Cardiac muscle cell (in vitro differentiated cells and primary cell): ENCODE measurements around the gene MYOF. TPM values are rescaled to one million over a fixed set of nuclear protein-coding genes. Genes with fewer than 3 reads are reported as not detected.

Experiments used
- DNase-seq, 2 donors: peaks; one replicate each; pipeline versions ENCODE4 v3.0.0 to v3.0.0-alpha.2; 2010 to 2017; ENCODE audit warnings: low read depth in 1 of 2, low spot score in 1 of 2
- H3K27ac ChIP-seq: fragments of 200-600 bp; sonication (generic); 2 replicates; pipeline ENCODE4 v1.5.1; 2016
- H3K27me3 ChIP-seq: fragments of 200-600 bp; sonication (generic); 2 replicates; pipeline ENCODE4 v1.6.0; 2016; ENCODE audit warnings: control low read depth
- H3K36me3 ChIP-seq: fragments of 200-600 bp; sonication (generic); 2 replicates; pipeline ENCODE4 v1.5.1; 2016; ENCODE audit warnings: control low read depth
- H3K4me1 ChIP-seq: fragments of 200-600 bp; sonication (generic); 2 replicates; pipeline ENCODE4 v1.8.1; 2017; ENCODE audit warnings: low read depth, mild to moderate bottlenecking, mixed run types
- H3K4me3 ChIP-seq: fragments of 200-600 bp; sonication (generic); 2 replicates; pipeline ENCODE4 v1.5.1; 2016; ENCODE audit warnings: mild to moderate bottlenecking
- H3K9me3 ChIP-seq: fragments of 200-600 bp; sonication (generic); 2 replicates; pipeline ENCODE4 v1.5.1; 2017; ENCODE audit warnings: low read depth, mild to moderate bottlenecking, control low read depth
- CTCF ChIP-seq: IDR thresholded peaks from 2 replicates; pipeline ENCODE4 v1.5.1; 2012; ENCODE audit warnings: low read depth, mild to moderate bottlenecking, low read length
- polyA plus RNA-seq: library from polyadenylated mRNA; unstranded; fragments of >200 nt; fragmentation: Nextera tagmentation; extraction: Ambion mirVana; gene quantifications from 2 replicates; pipeline ENCODE4 v1.2.1, GENCODE V29; 2016
- total RNA-seq: library from RNA; depleted of rRNA; stranded (reverse); fragments of >200 nt; gene quantifications from 2 replicates; pipeline ENCODE4 v1.2.3, GENCODE V29; 2016

The MYOF gene
- total and polyA plus RNA-seq, 2 experiments from 2014 or later = 13.4 to 22.4 TPM

DNA sequence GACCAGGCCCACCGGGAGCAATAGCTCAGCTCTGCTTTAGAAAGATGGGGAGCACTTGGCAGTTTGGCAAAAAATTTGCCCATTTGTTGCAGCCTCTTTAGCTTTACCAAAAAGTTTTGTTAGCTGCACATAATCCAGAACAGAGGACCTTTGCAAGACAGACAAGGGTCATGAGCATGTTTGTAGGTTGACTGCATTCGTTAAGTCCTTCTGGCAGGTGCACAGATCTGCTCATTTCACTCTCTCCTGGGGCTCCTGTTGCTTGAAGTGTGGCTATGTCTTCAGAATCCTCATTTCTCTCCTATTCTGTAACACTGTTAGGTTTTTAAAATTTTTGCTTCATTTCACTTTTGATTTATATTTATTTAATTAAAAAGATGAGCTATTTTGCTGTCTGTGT, 96.8 kb downstream of the MYOF start:
- no peak for TF ChIP-seq CTCF
- no peaks in the 10 kb centered on the region for H3K36me3 ChIP-seq
- no peak overlapping the region for H3K4me3 ChIP-seq
- DNase-seq = no peak
- H3K27me3 ChIP-seq = no peaks in the 10 kb centered on the region
- no peaks in the 10 kb centered on the region for H3K9me3 ChIP-seq
- peaks cover 10% of the 10 kb centered on the region for H3K4me1 ChIP-seq
- peak overlapping the region; percentile 8 for H3K27ac ChIP-seq

DNA sequence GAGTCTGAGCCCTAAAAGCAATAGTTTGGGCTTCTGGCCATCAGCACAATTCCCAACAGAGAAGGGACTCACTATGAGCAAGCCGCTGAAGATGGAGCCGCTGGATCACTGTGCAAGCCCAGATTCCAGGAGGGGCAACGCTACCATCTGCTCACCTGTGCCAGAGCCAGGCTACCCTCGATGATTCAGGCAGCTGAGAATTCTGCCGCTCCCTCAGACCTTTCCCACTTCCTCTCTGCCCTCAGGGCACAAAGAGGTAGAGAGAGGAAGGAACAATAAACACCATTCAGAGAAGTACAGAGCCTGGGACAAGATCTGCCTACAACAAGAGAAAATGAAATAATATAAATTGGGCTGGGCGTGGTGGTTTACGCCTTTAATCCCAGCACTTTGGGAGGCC, 98.1 kb downstream of the MYOF start:
- no peak for DNase-seq
- Histone ChIP-seq H3K4me1 (peaks cover 9% of the 10 kb centered on the region), H3K27ac (peak overlapping the region; percentile 69)

DNA sequence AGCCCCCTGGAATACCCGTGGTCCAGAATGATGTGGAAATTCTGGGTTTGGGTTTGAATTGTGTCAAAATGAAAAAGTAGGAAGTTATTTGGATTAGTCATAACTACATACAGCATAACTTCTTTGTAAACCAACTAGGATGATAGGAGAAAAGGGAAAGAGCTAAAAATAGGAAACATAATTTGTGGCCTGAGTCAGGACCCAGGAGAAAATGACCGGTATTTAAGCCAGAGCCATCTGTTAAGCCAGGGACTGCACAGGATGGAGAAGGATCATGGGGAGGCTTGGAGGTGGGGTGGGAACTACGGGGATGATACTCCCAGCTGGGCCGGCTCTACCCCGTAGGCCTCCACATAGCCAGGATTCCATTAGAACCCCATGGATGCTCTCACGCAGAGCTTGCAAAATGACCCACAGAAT, 98.6 kb downstream of the MYOF start:
- Histone ChIP-seq H3K27me3 (no peaks in the 10 kb centered on the region), H3K27ac (peak overlapping the region; percentile 69), H3K36me3 (no peaks in the 10 kb centered on the region), H3K9me3 (no peaks in the 10 kb centered on the region), H3K4me3 (no peak overlapping the region), H3K4me1 (peaks cover 9% of the 10 kb centered on the region)
- no peak for TF ChIP-seq CTCF
- DNase-seq = peak in 1 of 2 donors; percentile 83

More for the DNA sequence above, 98.1 kb downstream of the MYOF start:
- TF ChIP-seq CTCF = no peak
- Histone ChIP-seq H3K36me3 (no peaks in the 10 kb centered on the region), H3K9me3 (no peaks in the 10 kb centered on the region), H3K4me3 (no peak overlapping the region), H3K27me3 (no peaks in the 10 kb centered on the region)

GRCh38 chr10:93379731-93380575, 102.2 kb downstream of the MYOF start:
- peaks cover 21% of the 10 kb centered on the region for H3K4me1 ChIP-seq
- no peaks in the 10 kb centered on the region for H3K27me3 ChIP-seq
- no peak overlapping the region for H3K4me3 ChIP-seq
- H3K9me3 ChIP-seq = no peaks in the 10 kb centered on the region
- no peak overlapping the region for H3K27ac ChIP-seq
- TF ChIP-seq CTCF = no peak
- DNase-seq = peak in 1 of 2 donors; percentile 65
- H3K36me3 ChIP-seq = no peaks in the 10 kb centered on the region

DNA sequence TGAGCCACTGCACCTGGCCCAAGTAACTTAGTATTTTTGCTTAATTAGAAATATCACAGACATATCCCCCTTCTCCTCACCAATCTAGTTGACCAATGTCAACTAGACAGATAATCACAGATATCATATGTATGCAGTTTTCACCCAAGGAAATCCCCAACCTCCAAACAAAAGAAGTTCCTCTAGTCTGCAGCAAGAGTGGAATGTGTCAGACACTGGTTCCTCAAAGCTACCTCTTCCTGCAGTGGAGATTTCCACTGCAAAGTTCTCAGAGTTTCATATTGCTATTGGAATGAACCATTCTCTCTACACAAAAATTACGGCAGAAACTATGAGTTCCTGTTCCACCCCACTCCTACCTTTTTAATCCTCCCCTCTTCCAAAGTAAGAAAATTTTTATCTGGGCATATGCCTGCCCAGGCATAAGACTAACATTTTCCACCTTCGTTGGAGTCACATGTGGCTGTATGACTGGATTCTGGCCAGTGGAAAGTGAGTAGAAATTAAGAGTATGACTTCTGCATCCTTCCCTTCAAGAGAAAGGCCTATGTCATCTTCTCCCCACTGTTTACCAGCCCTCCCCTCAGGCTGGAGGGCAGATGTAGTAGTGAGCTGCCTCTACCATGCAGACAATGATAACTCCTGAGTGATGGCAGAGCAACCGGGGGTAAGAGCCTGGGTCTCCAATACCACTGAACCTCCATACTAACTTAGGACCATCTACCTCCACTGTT, 103.0 kb downstream of the MYOF start:
- H3K4me3 ChIP-seq = no peak overlapping the region
- no peaks in the 10 kb centered on the region for H3K27me3 ChIP-seq
- no peak for TF ChIP-seq CTCF
- H3K4me1 ChIP-seq = peaks cover 21% of the 10 kb centered on the region
- no peaks in the 10 kb centered on the region for H3K9me3 ChIP-seq
- no peaks in the 10 kb centered on the region for H3K36me3 ChIP-seq
- H3K27ac ChIP-seq = no peak overlapping the region
- no peak for DNase-seq
